IPS-15b (cell line): ENCODE measurements around the gene EHF.

ENCODE experiments used
- H3K27me3 ChIP-seq: one replicate; pipeline ENCODE4 v1.6.1; 2013; ENCODE audit warnings: low read length; ENCODE audit not compliant: control insufficient read depth, insufficient read depth
- H3K36me3 ChIP-seq: one replicate; pipeline ENCODE4 v1.6.1; 2013; ENCODE audit warnings: low read length; ENCODE audit not compliant: control insufficient read depth, insufficient read depth
- H3K4me1 ChIP-seq: one replicate; pipeline ENCODE4 v1.6.1; 2013; ENCODE audit warnings: mild to moderate bottlenecking, low read length; ENCODE audit not compliant: control insufficient read depth, insufficient read depth
- H3K4me3 ChIP-seq: one replicate; pipeline ENCODE4 v1.5.1; 2013; ENCODE audit warnings: low read depth, low read length
- H3K9ac ChIP-seq: one replicate; pipeline ENCODE4 v1.6.1; 2013; ENCODE audit warnings: low read depth, mild to moderate bottlenecking, low read length
- H3K9me3 ChIP-seq: one replicate; pipeline ENCODE4 v1.6.1; 2013; ENCODE audit warnings: mild to moderate bottlenecking, low read length; ENCODE audit not compliant: control insufficient read depth, insufficient read depth

EHF gene

GRCh38 chr11:34659096-34659733 is 38.3 kb downstream of the EHF start:
- Histone ChIP-seq H3K4me3 (no peak overlapping the region), H3K36me3 (no peaks in the 10 kb centered on the region), H3K4me1 (peaks cover 3% of the 10 kb centered on the region), H3K9ac (no peak overlapping the region), H3K27me3 (no peaks in the 10 kb centered on the region), H3K9me3 (no peaks in the 10 kb centered on the region)

- H3K36me3 ChIP-seq: no peaks in the 10 kb centered on the region
- no peak overlapping the region for H3K4me3 ChIP-seq
- H3K9ac ChIP-seq: no peak overlapping the region
- H3K27me3 ChIP-seq: no peaks in the 10 kb centered on the region
- no peaks in the 10 kb centered on the region for H3K9me3 ChIP-seq
- peaks cover 3% of the 10 kb centered on the region for H3K4me1 ChIP-seq
Observed at GRCh38 chr11:34665077-34665835, 44.4 kb downstream of the EHF start.

GRCh38 chr11:34667810-34668582 is 47.1 kb downstream of the EHF start:
- no peaks in the 10 kb centered on the region for H3K4me1 ChIP-seq
- no peak overlapping the region for H3K4me3 ChIP-seq
- no peak overlapping the region for H3K9ac ChIP-seq
- no peaks in the 10 kb centered on the region for H3K36me3 ChIP-seq
- H3K27me3 ChIP-seq: no peaks in the 10 kb centered on the region
- H3K9me3 ChIP-seq: no peaks in the 10 kb centered on the region

- Histone ChIP-seq H3K4me1 (no peaks in the 10 kb centered on the region), H3K9me3 (no peaks in the 10 kb centered on the region), H3K4me3 (no peak overlapping the region), H3K27me3 (no peaks in the 10 kb centered on the region), H3K9ac (no peak overlapping the region), H3K36me3 (no peaks in the 10 kb centered on the region)
Observed at GRCh38 chr11:34668583-34669053, 47.7 kb downstream of the EHF start.

GRCh38 chr11:34669458-34669857 is 48.6 kb downstream of the EHF start:
- no peaks in the 10 kb centered on the region for H3K4me1 ChIP-seq

GRCh38 chr11:34671117-34671516 is 50.2 kb downstream of the EHF start:
- Histone ChIP-seq H3K9me3 (no peaks in the 10 kb centered on the region), H3K36me3 (no peaks in the 10 kb centered on the region), H3K9ac (no peak overlapping the region), H3K27me3 (no peaks in the 10 kb centered on the region), H3K4me1 (no peaks in the 10 kb centered on the region), H3K4me3 (no peak overlapping the region)

More at GRCh38 chr11:34669458-34669857, 48.6 kb downstream of the EHF start:
- Histone ChIP-seq H3K27me3 (no peaks in the 10 kb centered on the region), H3K4me3 (no peak overlapping the region), H3K36me3 (no peaks in the 10 kb centered on the region), H3K9ac (no peak overlapping the region), H3K9me3 (no peaks in the 10 kb centered on the region)

- Histone ChIP-seq H3K4me1 (no peaks in the 10 kb centered on the region), H3K4me3 (no peak overlapping the region), H3K27me3 (no peaks in the 10 kb centered on the region), H3K9ac (no peak overlapping the region), H3K36me3 (no peaks in the 10 kb centered on the region), H3K9me3 (no peaks in the 10 kb centered on the region)
Observed at GRCh38 chr11:34671946-34672345, 51.1 kb downstream of the EHF start.

GRCh38 chr11:34674038-34674437 is 53.1 kb downstream of the EHF start:
- H3K9ac ChIP-seq: no peak overlapping the region
- H3K9me3 ChIP-seq: no peaks in the 10 kb centered on the region
- no peaks in the 10 kb centered on the region for H3K36me3 ChIP-seq
- no peak overlapping the region for H3K4me3 ChIP-seq
- no peaks in the 10 kb centered on the region for H3K4me1 ChIP-seq
- H3K27me3 ChIP-seq: no peaks in the 10 kb centered on the region

GRCh38 chr11:34676227-34676626 is 55.3 kb downstream of the EHF start:
- H3K27me3 ChIP-seq: no peaks in the 10 kb centered on the region
- no peaks in the 10 kb centered on the region for H3K9me3 ChIP-seq
- peaks cover 3% of the 10 kb centered on the region for H3K4me1 ChIP-seq
- H3K36me3 ChIP-seq: no peaks in the 10 kb centered on the region
- no peak overlapping the region for H3K9ac ChIP-seq
- H3K4me3 ChIP-seq: no peak overlapping the region

- H3K4me1 ChIP-seq: peaks cover 3% of the 10 kb centered on the region
- H3K4me3 ChIP-seq: no peak overlapping the region
- no peaks in the 10 kb centered on the region for H3K36me3 ChIP-seq
- H3K9me3 ChIP-seq: no peaks in the 10 kb centered on the region
- H3K9ac ChIP-seq: no peak overlapping the region
- no peaks in the 10 kb centered on the region for H3K27me3 ChIP-seq
Observed at GRCh38 chr11:34679681-34680080, 58.8 kb downstream of the EHF start.

- Histone ChIP-seq H3K4me3 (no peak overlapping the region), H3K27me3 (no peaks in the 10 kb centered on the region), H3K9me3 (no peaks in the 10 kb centered on the region), H3K36me3 (no peaks in the 10 kb centered on the region), H3K9ac (no peak overlapping the region), H3K4me1 (peaks cover 3% of the 10 kb centered on the region)
Observed at GRCh38 chr11:34680206-34680605, 59.3 kb downstream of the EHF start.
